Endodermal cell (in vitro differentiated cells): ENCODE measurements around the gene PLEKHB2. TPM values are rescaled to one million over a fixed set of nuclear protein-coding genes. Genes with fewer than 3 reads are reported as not detected.
A peak's percentile ranks its signal among the peaks of the same experiment; 100 is the strongest.

Experiments
- DNase-seq: peaks from one replicate; pipeline ENCODE4 v3.0.0-alpha.2; 2017
- H3K27ac ChIP-seq: 2 replicates; pipeline ENCODE4 v1.5.1; 2013; ENCODE audit warnings: mild to moderate bottlenecking, low read depth, low read length, moderate library complexity
- H3K27me3 ChIP-seq: 2 replicates; pipeline ENCODE4 v1.6.1; 2013; ENCODE audit warnings: mild to moderate bottlenecking, low read length, moderate library complexity; ENCODE audit not compliant: insufficient read depth, control insufficient read depth, poor library complexity, severe bottlenecking
- H3K36me3 ChIP-seq: 2 replicates; pipeline ENCODE4 v1.7.0; 2013; ENCODE audit warnings: mild to moderate bottlenecking, low read length, moderate library complexity; ENCODE audit not compliant: control insufficient read depth, insufficient read depth
- H3K4me1 ChIP-seq: one replicate; pipeline ENCODE4 v1.7.0; 2013; ENCODE audit warnings: low read length; ENCODE audit not compliant: control insufficient read depth, insufficient read depth
- H3K4me3 ChIP-seq: 2 replicates; pipeline ENCODE4 v1.5.1; 2013; ENCODE audit warnings: mild to moderate bottlenecking, low read length, moderate library complexity
- H3K9ac ChIP-seq: 2 replicates; pipeline ENCODE4 v1.6.1; 2013; ENCODE audit warnings: mild to moderate bottlenecking, low read length, moderate library complexity; ENCODE audit not compliant: poor library complexity, severe bottlenecking; ENCODE audit errors: extremely low read depth
- H3K9me3 ChIP-seq: 2 replicates; pipeline ENCODE4 v1.6.1; 2013; ENCODE audit warnings: mild to moderate bottlenecking, low read length, moderate library complexity; ENCODE audit not compliant: control insufficient read depth
- H3K27ac Mint-ChIP-seq: 2 replicates; pipeline ENCODE4 v1.8.0; 2020; ENCODE audit warnings: mixed read lengths
- H3K27me3 Mint-ChIP-seq: 2 replicates; pipeline ENCODE4 v1.8.0; 2021; ENCODE audit warnings: mild to moderate bottlenecking, mixed read lengths; ENCODE audit not compliant: insufficient read depth
- H3K36me3 Mint-ChIP-seq: 2 replicates; pipeline ENCODE4 v1.8.0; 2020; ENCODE audit warnings: low read depth, mixed read lengths
- H3K4me1 Mint-ChIP-seq: 2 replicates; pipeline ENCODE4 v1.8.0; 2020; ENCODE audit warnings: mixed read lengths
- H3K4me3 Mint-ChIP-seq: 2 replicates; pipeline ENCODE4 v1.8.0; 2020; ENCODE audit warnings: mild to moderate bottlenecking, moderate library complexity, mixed read lengths
- H3K9me3 Mint-ChIP-seq: 2 replicates; pipeline ENCODE4 v1.8.0; 2020; ENCODE audit warnings: mild to moderate bottlenecking, mixed read lengths
- CTCF ChIP-seq: fragments of 200-600 bp; sonication (generic); conservative IDR thresholded peaks from 2 replicates; pipeline ENCODE4 v1.5.0; 2021; ENCODE audit warnings: antibody characterized with exemption, mild to moderate bottlenecking
- whole genome bisulfite sequencing, 2 experiments: methylation state at CpG; one replicate each; pipeline versions ENCODE4 v1.1.5 to v1.1.7; 2013; ENCODE audit warnings: missing lambda C conversion rate in 2 of 2, mixed read lengths in 1 of 2; ENCODE audit not compliant: insufficient coverage in 1 of 2, insufficient read length in 1 of 2; 5-methylcytosine and 5-hydroxymethylcytosine counted together
- total RNA-seq, 2 donors: library from RNA; stranded (reverse); fragmentation: NEBNext Ultra II Directional in 1 of 2; extraction: Animal tissue kit (Norgen Biotek cat#: 25700) in 1 of 2; gene quantifications; 2 replicates in 1 of 2; 3 replicates in 1 of 2; pipeline ENCODE4 v1.2.1, GENCODE V29; 2021

Gene PLEKHB2
- total RNA-seq, 2 donors from 2014 or later, result 66.7 to 68.6 TPM

- no peaks in the 10 kb centered on the region for H3K27me3 Mint-ChIP-seq
- H3K27ac Mint-ChIP-seq, result peak overlapping the region; percentile 31
- peaks cover 35% of the 10 kb centered on the region for H3K4me1 Mint-ChIP-seq
- H3K36me3 Mint-ChIP-seq, result peaks cover 84% of the 10 kb centered on the region
- Histone ChIP-seq H3K9ac (no peak overlapping the region), H3K27ac (no peak overlapping the region), H3K4me3 (no peak overlapping the region), H3K36me3 (peaks cover 82% of the 10 kb centered on the region), H3K9me3 (peaks cover 9% of the 10 kb centered on the region), H3K4me1 (peaks cover 7% of the 10 kb centered on the region), H3K27me3 (no peaks in the 10 kb centered on the region)
- WGBS, 2 experiments, result 94 to 97% methylated on average over 4 of the region's 4 CpGs
- no peak for DNase-seq
- H3K9me3 Mint-ChIP-seq, result no peaks in the 10 kb centered on the region
- no peak overlapping the region for H3K4me3 Mint-ChIP-seq
- TF ChIP-seq CTCF, result no peak
These were observed 23.9 kb upstream of the PLEKHB2 start for GRCh38 chr2:131081190-131081589.

GRCh38 chr2:131085646-131086045 is 19.5 kb upstream of the PLEKHB2 start:
- peaks cover 86% of the 10 kb centered on the region for H3K36me3 ChIP-seq
- H3K9ac ChIP-seq, result no peak overlapping the region
- peaks cover 80% of the 10 kb centered on the region for H3K36me3 Mint-ChIP-seq
- no peak for DNase-seq
- 99 to 100% methylated on average over 1 to 2 of the region's 2 CpGs for WGBS, 2 experiments
- peaks cover 9% of the 10 kb centered on the region for H3K9me3 ChIP-seq
- H3K4me3 Mint-ChIP-seq, result no peak overlapping the region
- H3K27ac Mint-ChIP-seq, result peak overlapping the region; percentile 78
- no peaks in the 10 kb centered on the region for H3K27me3 ChIP-seq
- H3K4me1 Mint-ChIP-seq, result peaks cover 17% of the 10 kb centered on the region
- H3K4me3 ChIP-seq, result no peak overlapping the region
- H3K27me3 Mint-ChIP-seq, result no peaks in the 10 kb centered on the region
- no peak for TF ChIP-seq CTCF
- H3K27ac ChIP-seq, result no peak overlapping the region
- no peaks in the 10 kb centered on the region for H3K4me1 ChIP-seq
- no peaks in the 10 kb centered on the region for H3K9me3 Mint-ChIP-seq

- Mint-ChIP-seq H3K36me3 (peaks cover 32% of the 10 kb centered on the region), H3K27ac (peak overlapping the region; percentile 87), H3K4me3 (peak overlapping the region; percentile 79), H3K27me3 (no peaks in the 10 kb centered on the region), H3K9me3 (no peaks in the 10 kb centered on the region), H3K4me1 (peaks cover 4% of the 10 kb centered on the region)
- no peak for DNase-seq
- 2 to 8% methylated on average over 15 to 26 of the region's 26 CpGs for WGBS, 2 experiments
- Histone ChIP-seq H3K4me1 (no peaks in the 10 kb centered on the region), H3K9ac (peak overlapping the region; percentile 97), H3K27me3 (no peaks in the 10 kb centered on the region), H3K27ac (peak overlapping the region; percentile 98), H3K9me3 (no peaks in the 10 kb centered on the region), H3K4me3 (peak overlapping the region; percentile 97), H3K36me3 (peaks cover 39% of the 10 kb centered on the region)
- TF ChIP-seq CTCF, result no peak
These were observed 12.6 kb upstream of the PLEKHB2 start for GRCh38 chr2:131092458-131093005.
